ENCODE results near the gene ZNF81.

DNA sequence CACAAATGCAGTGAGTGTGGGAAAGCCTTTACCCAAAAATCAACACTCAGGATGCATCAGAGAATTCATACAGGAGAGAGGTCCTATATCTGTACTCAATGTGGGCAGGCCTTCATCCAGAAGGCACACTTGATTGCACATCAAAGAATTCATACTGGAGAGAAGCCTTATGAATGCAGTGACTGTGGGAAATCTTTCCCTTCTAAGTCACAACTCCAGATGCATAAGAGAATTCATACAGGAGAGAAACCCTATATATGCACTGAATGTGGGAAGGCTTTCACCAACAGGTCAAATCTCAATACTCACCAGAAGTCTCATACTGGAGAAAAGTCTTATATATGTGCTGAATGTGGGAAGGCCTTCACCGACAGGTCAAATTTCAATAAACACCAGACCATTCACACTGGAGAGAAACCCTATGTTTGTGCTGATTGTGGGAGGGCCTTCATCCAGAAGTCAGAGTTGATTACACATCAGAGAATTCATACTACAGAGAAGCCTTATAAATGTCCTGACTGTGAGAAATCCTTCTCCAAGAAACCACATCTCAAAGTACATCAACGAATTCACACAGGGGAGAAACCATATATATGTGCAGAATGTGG lies 79.3 kb downstream of the ZNF81 start:
- TF ChIP-seq, protein P1, sequence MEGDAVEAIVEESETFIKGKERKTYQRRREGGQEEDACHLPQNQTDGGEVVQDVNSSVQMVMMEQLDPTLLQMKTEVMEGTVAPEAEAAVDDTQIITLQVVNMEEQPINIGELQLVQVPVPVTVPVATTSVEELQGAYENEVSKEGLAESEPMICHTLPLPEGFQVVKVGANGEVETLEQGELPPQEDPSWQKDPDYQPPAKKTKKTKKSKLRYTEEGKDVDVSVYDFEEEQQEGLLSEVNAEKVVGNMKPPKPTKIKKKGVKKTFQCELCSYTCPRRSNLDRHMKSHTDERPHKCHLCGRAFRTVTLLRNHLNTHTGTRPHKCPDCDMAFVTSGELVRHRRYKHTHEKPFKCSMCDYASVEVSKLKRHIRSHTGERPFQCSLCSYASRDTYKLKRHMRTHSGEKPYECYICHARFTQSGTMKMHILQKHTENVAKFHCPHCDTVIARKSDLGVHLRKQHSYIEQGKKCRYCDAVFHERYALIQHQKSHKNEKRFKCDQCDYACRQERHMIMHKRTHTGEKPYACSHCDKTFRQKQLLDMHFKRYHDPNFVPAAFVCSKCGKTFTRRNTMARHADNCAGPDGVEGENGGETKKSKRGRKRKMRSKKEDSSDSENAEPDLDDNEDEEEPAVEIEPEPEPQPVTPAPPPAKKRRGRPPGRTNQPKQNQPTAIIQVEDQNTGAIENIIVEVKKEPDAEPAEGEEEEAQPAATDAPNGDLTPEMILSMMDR (IDR thresholded peaks at IDR 0.05; ENCODE audit: poor library complexity, severe bottlenecking) = no peak
- TF ChIP-seq EP300 (conservative IDR thresholded peaks at IDR 0.05; ENCODE audit: poor library complexity, severe bottlenecking) = no peak
- TF ChIP-seq EZH2 (IDR thresholded peaks at IDR 0.05; ENCODE audit: borderline replicate concordance, insufficient read depth, low read length, poor library complexity, severe bottlenecking) = no peak
- TF ChIP-seq POLR2AphosphoS5 (IDR thresholded peaks at IDR 0.05) = no peak
- TF ChIP-seq RAD21 (conservative IDR thresholded peaks at IDR 0.05) = no peak
- no peak for TF ChIP-seq TAF1 (IDR thresholded peaks at IDR 0.05; ENCODE audit: low read depth)
- TF ChIP-seq, protein P2, sequence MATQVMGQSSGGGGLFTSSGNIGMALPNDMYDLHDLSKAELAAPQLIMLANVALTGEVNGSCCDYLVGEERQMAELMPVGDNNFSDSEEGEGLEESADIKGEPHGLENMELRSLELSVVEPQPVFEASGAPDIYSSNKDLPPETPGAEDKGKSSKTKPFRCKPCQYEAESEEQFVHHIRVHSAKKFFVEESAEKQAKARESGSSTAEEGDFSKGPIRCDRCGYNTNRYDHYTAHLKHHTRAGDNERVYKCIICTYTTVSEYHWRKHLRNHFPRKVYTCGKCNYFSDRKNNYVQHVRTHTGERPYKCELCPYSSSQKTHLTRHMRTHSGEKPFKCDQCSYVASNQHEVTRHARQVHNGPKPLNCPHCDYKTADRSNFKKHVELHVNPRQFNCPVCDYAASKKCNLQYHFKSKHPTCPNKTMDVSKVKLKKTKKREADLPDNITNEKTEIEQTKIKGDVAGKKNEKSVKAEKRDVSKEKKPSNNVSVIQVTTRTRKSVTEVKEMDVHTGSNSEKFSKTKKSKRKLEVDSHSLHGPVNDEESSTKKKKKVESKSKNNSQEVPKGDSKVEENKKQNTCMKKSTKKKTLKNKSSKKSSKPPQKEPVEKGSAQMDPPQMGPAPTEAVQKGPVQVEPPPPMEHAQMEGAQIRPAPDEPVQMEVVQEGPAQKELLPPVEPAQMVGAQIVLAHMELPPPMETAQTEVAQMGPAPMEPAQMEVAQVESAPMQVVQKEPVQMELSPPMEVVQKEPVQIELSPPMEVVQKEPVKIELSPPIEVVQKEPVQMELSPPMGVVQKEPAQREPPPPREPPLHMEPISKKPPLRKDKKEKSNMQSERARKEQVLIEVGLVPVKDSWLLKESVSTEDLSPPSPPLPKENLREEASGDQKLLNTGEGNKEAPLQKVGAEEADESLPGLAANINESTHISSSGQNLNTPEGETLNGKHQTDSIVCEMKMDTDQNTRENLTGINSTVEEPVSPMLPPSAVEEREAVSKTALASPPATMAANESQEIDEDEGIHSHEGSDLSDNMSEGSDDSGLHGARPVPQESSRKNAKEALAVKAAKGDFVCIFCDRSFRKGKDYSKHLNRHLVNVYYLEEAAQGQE (IDR thresholded peaks at IDR 0.05; ENCODE audit: borderline replicate concordance) = no peak
